Keratinocyte (primary cell): ENCODE measurements around the gene OR10H2. TPM values are rescaled to one million over a fixed set of nuclear protein-coding genes. Genes with fewer than 3 reads are reported as not detected.

ENCODE experiments used
- DNase-seq: peaks from one replicate; pipeline ENCODE4 v3.0.0-alpha.2; 2011; ENCODE audit warnings: low read depth, missing footprints, low spot score
- FAIRE-seq: peaks from 2 replicates; lab custom pipeline; 2011; peaks lifted over from hg19 to GRCh38; lab: Jason Lieb, UNC
- H2AFZ ChIP-seq: 2 replicates; pipeline ENCODE4 v1.6.0; 2012; ENCODE audit warnings: low read length, control low read depth, inconsistent platforms; ENCODE audit not compliant: control insufficient read depth
- H3K27ac ChIP-seq: 2 replicates; pipeline ENCODE4 v1.5.1; 2011; ENCODE audit warnings: low read length; ENCODE audit not compliant: control insufficient read depth, insufficient read depth
- H3K27me3 ChIP-seq: 3 replicates; pipeline ENCODE4 v1.6.0; 2011; ENCODE audit warnings: low read length; ENCODE audit not compliant: control insufficient read depth, insufficient read depth; ENCODE audit errors: extremely low read depth
- H3K36me3 ChIP-seq, 2 experiments: 2 replicates in 1 of 2; 3 replicates in 1 of 2; pipeline ENCODE4 v1.5.1; 2011; ENCODE audit warnings: low read length in 2 of 2, mild to moderate bottlenecking in 1 of 2; ENCODE audit not compliant: control insufficient read depth in 2 of 2, insufficient read depth in 2 of 2; ENCODE audit errors: extremely low read depth in 1 of 2
- H3K4me1 ChIP-seq: 3 replicates; pipeline ENCODE4 v1.5.1; 2011; ENCODE audit warnings: low read length; ENCODE audit not compliant: control insufficient read depth, insufficient read depth; ENCODE audit errors: extremely low read depth
- H3K4me2 ChIP-seq: 3 replicates; pipeline ENCODE4 v1.6.0; 2011; ENCODE audit warnings: low read depth, low read length; ENCODE audit not compliant: control insufficient read depth, insufficient read depth; ENCODE audit errors: extremely low read depth
- H3K4me3 ChIP-seq, 3 experiments: fragments of 200-600 bp in 1 of 3; sonication (generic) in 1 of 3; 2 replicates in 2 of 3; 3 replicates in 1 of 3; pipeline ENCODE4 v1.5.1; 2011 to 2016; ENCODE audit warnings: low read length in 3 of 3, mild to moderate bottlenecking in 3 of 3, control low read depth in 2 of 3, inconsistent platforms in 1 of 3, low read depth in 1 of 3, mixed read lengths in 1 of 3, mixed run types in 1 of 3, moderate library complexity in 1 of 3; ENCODE audit not compliant: control insufficient read depth in 2 of 3, insufficient read depth in 2 of 3; ENCODE audit errors: extremely low read depth in 1 of 3
- H3K79me2 ChIP-seq: 2 replicates; pipeline ENCODE4 v1.6.0; 2012; ENCODE audit warnings: low read length; ENCODE audit not compliant: control insufficient read depth, insufficient read depth
- H3K9ac ChIP-seq: 3 replicates; pipeline ENCODE4 v1.6.0; 2011; ENCODE audit warnings: low read length; ENCODE audit not compliant: control insufficient read depth, insufficient read depth; ENCODE audit errors: extremely low read depth
- H3K9me1 ChIP-seq: 3 replicates; pipeline ENCODE4 v1.6.0; 2011; ENCODE audit warnings: low read length; ENCODE audit not compliant: control insufficient read depth, insufficient read depth; ENCODE audit errors: extremely low read depth
- H3K9me3 ChIP-seq: 2 replicates; pipeline ENCODE4 v1.5.1; 2012; ENCODE audit warnings: low read depth, low read length; ENCODE audit not compliant: control insufficient read depth
- H4K20me1 ChIP-seq: 3 replicates; pipeline ENCODE4 v1.6.0; 2011; ENCODE audit warnings: low read length; ENCODE audit not compliant: control insufficient read depth, insufficient read depth; ENCODE audit errors: extremely low read depth
- EZH2 ChIP-seq: IDR thresholded peaks from one replicate; pipeline ENCODE4 v1.6.1; 2012; ENCODE audit warnings: inconsistent platforms, mild to moderate bottlenecking, low read length, moderate library complexity
- dilution Hi-C: fragments of 300-500 bp; cut with MboI; formaldehyde crosslinking; loops from one replicate; pipeline ENCODE4 v1.7.0; 2020; ENCODE audit warnings: low sequenced_read_pairs; ENCODE audit not compliant: extremely low pct_ligation_motif_present
- polyA plus RNA-seq, 5 experiments: library from polyadenylated mRNA; depleted of rRNA in 3 of 5; stranded (reverse) in 3 of 5; stranded (forward) in 1 of 5; unstranded in 1 of 5; fragments of >200 nt; gene quantifications; 1 replicate in 1 of 5; 2 replicates in 3 of 5; 3 replicates in 1 of 5; pipeline versions ENCODE4 v1.2.1 to v1.2.3, GENCODE V29; 2011 to 2012; ENCODE audit warnings: missing spikeins in 2 of 5, low read depth in 1 of 5, low replicate concordance in 1 of 5
- TF ChIP-seq, protein P1 (sequence below), 3 experiments: IDR thresholded peaks in 1 of 3; conservative IDR thresholded peaks in 1 of 3; optimal IDR thresholded peaks in 1 of 3; 2 replicates in 2 of 3; 3 replicates in 1 of 3; pipeline versions ENCODE3 to v1.5.1; 2011; ENCODE audit warnings: low read length in 3 of 3, mild to moderate bottlenecking in 3 of 3, moderate library complexity in 2 of 3, control low read depth in 1 of 3, inconsistent platforms in 1 of 3; ENCODE audit not compliant: insufficient read depth in 2 of 3; ENCODE audit errors: extremely low read depth in 1 of 3

Gene OR10H2
- polyA plus RNA-seq, 1 donor (not counting 4 experiments of a cell fraction or from before 2014, with no cell fraction given): not detected

DNA sequence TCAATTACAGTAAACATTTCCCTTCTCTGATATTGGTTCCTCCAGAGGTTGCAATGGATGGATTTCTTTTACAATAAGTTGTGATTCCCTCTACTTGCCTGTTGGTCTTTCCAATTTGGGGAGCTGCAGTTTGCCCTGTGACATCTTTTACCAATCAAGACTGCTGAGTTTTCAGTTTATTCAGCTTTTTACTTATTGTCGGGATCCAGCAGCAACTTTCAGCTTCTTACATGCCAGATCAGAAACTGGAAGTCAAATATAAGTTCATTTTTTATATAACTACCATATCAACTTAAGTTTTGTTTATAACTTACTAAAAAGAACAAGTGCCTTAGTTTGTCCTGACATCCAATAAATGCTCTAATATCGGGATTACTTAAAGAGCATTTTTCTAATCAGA lies 20.4 kb downstream of the OR10H2 start:
- Histone ChIP-seq H3K4me2 (no peak overlapping the region), H3K4me1 (no peaks in the 10 kb centered on the region), H3K27ac (no peak overlapping the region), H3K27me3 (no peaks in the 10 kb centered on the region), H3K9me3 (no peaks in the 10 kb centered on the region), H3K9ac (no peak overlapping the region), H4K20me1 (no peaks in the 10 kb centered on the region), H3K79me2 (no peaks in the 10 kb centered on the region), H3K9me1 (no peaks in the 10 kb centered on the region), H3K36me3 (no peaks in the 10 kb centered on the region), H2AFZ (no peak overlapping the region), H3K4me3 (no peak overlapping the region)
- no peak for DNase-seq
- no peak for FAIRE-seq
- no peak for TF ChIP-seq EZH2
- TF ChIP-seq, protein P1, sequence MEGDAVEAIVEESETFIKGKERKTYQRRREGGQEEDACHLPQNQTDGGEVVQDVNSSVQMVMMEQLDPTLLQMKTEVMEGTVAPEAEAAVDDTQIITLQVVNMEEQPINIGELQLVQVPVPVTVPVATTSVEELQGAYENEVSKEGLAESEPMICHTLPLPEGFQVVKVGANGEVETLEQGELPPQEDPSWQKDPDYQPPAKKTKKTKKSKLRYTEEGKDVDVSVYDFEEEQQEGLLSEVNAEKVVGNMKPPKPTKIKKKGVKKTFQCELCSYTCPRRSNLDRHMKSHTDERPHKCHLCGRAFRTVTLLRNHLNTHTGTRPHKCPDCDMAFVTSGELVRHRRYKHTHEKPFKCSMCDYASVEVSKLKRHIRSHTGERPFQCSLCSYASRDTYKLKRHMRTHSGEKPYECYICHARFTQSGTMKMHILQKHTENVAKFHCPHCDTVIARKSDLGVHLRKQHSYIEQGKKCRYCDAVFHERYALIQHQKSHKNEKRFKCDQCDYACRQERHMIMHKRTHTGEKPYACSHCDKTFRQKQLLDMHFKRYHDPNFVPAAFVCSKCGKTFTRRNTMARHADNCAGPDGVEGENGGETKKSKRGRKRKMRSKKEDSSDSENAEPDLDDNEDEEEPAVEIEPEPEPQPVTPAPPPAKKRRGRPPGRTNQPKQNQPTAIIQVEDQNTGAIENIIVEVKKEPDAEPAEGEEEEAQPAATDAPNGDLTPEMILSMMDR (optimal IDR thresholded peaks at IDR 0.05 in 1 of 3, IDR thresholded peaks at IDR 0.05 in 1 of 3, conservative IDR thresholded peaks at IDR 0.05 in 1 of 3; ENCODE audit: extremely low read depth in 1 of 3, insufficient read depth in 2 of 3, low read length in 3 of 3): no peak
- dilution Hi-C loops: no loop called here

DNA sequence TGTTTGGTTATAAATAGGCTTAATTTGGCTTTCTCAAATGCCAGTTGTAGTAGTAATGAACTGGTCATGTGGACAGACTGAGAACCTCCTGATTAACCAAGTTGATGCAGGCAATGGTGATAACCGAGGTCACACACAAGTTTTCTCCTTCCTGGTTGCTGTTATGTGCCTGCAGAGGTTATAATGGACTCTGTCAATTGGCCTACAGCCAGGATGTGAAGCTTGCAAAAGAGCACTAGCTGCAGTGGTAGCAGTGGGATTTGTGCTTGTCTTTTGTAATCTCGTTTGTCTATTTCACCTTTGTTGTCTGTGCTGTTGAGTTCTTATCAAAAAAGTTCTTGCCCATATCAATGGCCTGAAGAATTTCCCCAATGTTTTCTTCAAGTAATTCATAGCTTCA lies 30.6 kb downstream of the OR10H2 start:
- H3K9ac ChIP-seq: no peak overlapping the region
- TF ChIP-seq, protein P1 (optimal IDR thresholded peaks at IDR 0.05 in 1 of 3, IDR thresholded peaks at IDR 0.05 in 1 of 3, conservative IDR thresholded peaks at IDR 0.05 in 1 of 3; ENCODE audit: extremely low read depth in 1 of 3, insufficient read depth in 2 of 3, low read length in 3 of 3): no peak
- TF ChIP-seq EZH2: no peak
- H3K27me3 ChIP-seq: no peaks in the 10 kb centered on the region
- H4K20me1 ChIP-seq: no peaks in the 10 kb centered on the region
- H3K27ac ChIP-seq: no peak overlapping the region
- FAIRE-seq: no peak
- no peaks in the 10 kb centered on the region for H3K9me3 ChIP-seq
- no peak overlapping the region for H2AFZ ChIP-seq
- no peaks in the 10 kb centered on the region for H3K36me3 ChIP-seq
- H3K79me2 ChIP-seq: no peaks in the 10 kb centered on the region
- H3K4me3 ChIP-seq: no peak overlapping the region
- no peak for DNase-seq
- H3K9me1 ChIP-seq: no peaks in the 10 kb centered on the region
- no peaks in the 10 kb centered on the region for H3K4me1 ChIP-seq
- dilution Hi-C loops: no loop called here
- no peak overlapping the region for H3K4me2 ChIP-seq
